ENCODE results near the gene GRIN2C. TPM values are rescaled to one million over a fixed set of nuclear protein-coding genes. Genes with fewer than 3 reads are reported as not detected.

The GRIN2C gene
- total and polyA plus RNA-seq, 7 donors: 0.22 to 0.49 TPM; not detected in 5

- TF ChIP-seq EP300 (IDR thresholded peaks at IDR 0.05) (no peak), CTCF (IDR thresholded peaks at IDR 0.05) (no peak), POLR2AphosphoS5 (IDR thresholded peaks at IDR 0.05) (no peak), POLR2A (IDR thresholded peaks at IDR 0.05) (no peak)
- no peak for DNase-seq
- intact Hi-C loops (cut with DNase I): no loop called here
- no peaks in the 10 kb centered on the region for H3K4me1 ChIP-seq
- no peaks in the 10 kb centered on the region for H3K36me3 ChIP-seq
- no peak overlapping the region for H3K4me3 ChIP-seq
- H3K27me3 ChIP-seq: peaks cover 0 to 31% (median 0%) of the 10 kb centered on the region in 3 donors
- H3K9me3 ChIP-seq: no peaks in the 10 kb centered on the region
- no peak overlapping the region for H3K27ac ChIP-seq
- WGBS, 2 donors: 90 to 92% methylated on average over 16 of the region's 16 CpGs
Observed at GRCh38 chr17:74879308-74879707, 19.6 kb upstream of the GRIN2C start.

GRCh38 chr17:74878658-74879057 is 19.0 kb upstream of the GRIN2C start:
- H3K27me3 ChIP-seq: peaks cover 0 to 30% (median 0%) of the 10 kb centered on the region in 3 donors
- H3K27ac ChIP-seq: no peak overlapping the region
- intact Hi-C loops (cut with DNase I): no loop called here
- no peak overlapping the region for H3K4me3 ChIP-seq
- H3K36me3 ChIP-seq: no peaks in the 10 kb centered on the region
- H3K9me3 ChIP-seq: no peaks in the 10 kb centered on the region
- no peak for DNase-seq
- 45 to 74% methylated on average over 2 of the region's 2 CpGs for WGBS, 2 donors
- peaks cover 0 to 5% (median 2%) of the 10 kb centered on the region in 4 donors for H3K4me1 ChIP-seq
- no peak for TF ChIP-seq POLR2AphosphoS5 (IDR thresholded peaks at IDR 0.05)
- TF ChIP-seq EP300 (IDR thresholded peaks at IDR 0.05): no peak
- no peak for TF ChIP-seq POLR2A (IDR thresholded peaks at IDR 0.05)

GRCh38 chr17:74877592-74878548 is 18.2 kb upstream of the GRIN2C start:
- 27 to 60% methylated on average over 19 of the region's 19 CpGs for WGBS, 2 donors
- intact Hi-C loops (cut with DNase I): no loop called here
- peaks cover 0 to 24% (median 0%) of the 10 kb centered on the region in 3 donors for H3K27me3 ChIP-seq

GRCh38 chr17:74875977-74876593 is 16.4 kb upstream of the GRIN2C start:
- no peak overlapping the region for H3K27ac ChIP-seq
- no peak overlapping the region for H3K4me3 ChIP-seq
- no peak for DNase-seq
- TF ChIP-seq POLR2A (IDR thresholded peaks at IDR 0.05): no peak
- no peak for TF ChIP-seq POLR2AphosphoS5 (IDR thresholded peaks at IDR 0.05)
- no peak for TF ChIP-seq EP300 (IDR thresholded peaks at IDR 0.05)
- TF ChIP-seq CTCF (IDR thresholded peaks at IDR 0.05): no peak
- H3K9me3 ChIP-seq: no peaks in the 10 kb centered on the region
- H3K27me3 ChIP-seq: peaks cover 0 to 12% (median 0%) of the 10 kb centered on the region in 3 donors
- intact Hi-C loops (cut with DNase I): no loop called here
- no peaks in the 10 kb centered on the region for H3K36me3 ChIP-seq
- H3K4me1 ChIP-seq: peaks cover 0 to 20% (median 13%) of the 10 kb centered on the region in 4 donors
- 80 to 88% methylated on average over 6 of the region's 6 CpGs for WGBS, 2 donors

More at GRCh38 chr17:74877592-74878548, 18.2 kb upstream of the GRIN2C start:
- H3K27ac ChIP-seq: no peak overlapping the region
- H3K9me3 ChIP-seq: no peaks in the 10 kb centered on the region
- peaks cover 0 to 6% (median 3%) of the 10 kb centered on the region in 4 donors for H3K4me1 ChIP-seq
- H3K4me3 ChIP-seq: no peak overlapping the region
- TF ChIP-seq CTCF (IDR thresholded peaks at IDR 0.05) (no peak), EP300 (IDR thresholded peaks at IDR 0.05) (no peak)
- H3K36me3 ChIP-seq: no peaks in the 10 kb centered on the region
- no peak for DNase-seq

All from sigmoid colon (tissue), 7 donors.